C4-2B (cell line): ENCODE results near the gene MGRN1.

Experiments used
- H3K27ac ChIP-seq: fragments of 450-650 bp; 2 replicates; pipeline ENCODE4 v1.5.1; 2017
- CTCF ChIP-seq: fragments of 450-650 bp; conservative IDR thresholded peaks from 2 replicates; pipeline ENCODE4 v1.5.1; 2017; ENCODE audit warnings: mild to moderate bottlenecking
- ZFX ChIP-seq: fragments of 450-650 bp; IDR thresholded peaks from 2 replicates; pipeline ENCODE4 v1.6.1; 2017

Gene MGRN1

GRCh38 chr16:4656695-4657686, 32.4 kb downstream of the MGRN1 start:
- H3K27ac ChIP-seq: no peak overlapping the region
- TF ChIP-seq CTCF (no peak), ZFX (no peak)

- H3K27ac ChIP-seq: no peak overlapping the region
- TF ChIP-seq ZFX: no peak
- no peak for TF ChIP-seq CTCF
These were observed 35.0 kb downstream of the MGRN1 start for GRCh38 chr16:4659363-4660353.

- TF ChIP-seq ZFX (no peak), CTCF (no peak)
- no peak overlapping the region for H3K27ac ChIP-seq
These were observed 35.9 kb downstream of the MGRN1 start for GRCh38 chr16:4660454-4661007.

GRCh38 chr16:4661661-4662060, 37.0 kb downstream of the MGRN1 start:
- H3K27ac ChIP-seq: no peak overlapping the region
- no peak for TF ChIP-seq ZFX
- TF ChIP-seq CTCF: no peak

GRCh38 chr16:4663465-4663776, 38.8 kb downstream of the MGRN1 start:
- no peak overlapping the region for H3K27ac ChIP-seq
- TF ChIP-seq ZFX: no peak
- no peak for TF ChIP-seq CTCF

GRCh38 chr16:4663777-4664465, 39.3 kb downstream of the MGRN1 start:
- no peak for TF ChIP-seq CTCF
- TF ChIP-seq ZFX: no peak
- no peak overlapping the region for H3K27ac ChIP-seq
